ENCODE data around the gene CWC27.
"Not testable (repeated sequence)": the region's sequence is repeated elsewhere in the genome, so short reads cannot be mapped to it uniquely, and the experiment has no call there.

The CWC27 gene

DNA sequence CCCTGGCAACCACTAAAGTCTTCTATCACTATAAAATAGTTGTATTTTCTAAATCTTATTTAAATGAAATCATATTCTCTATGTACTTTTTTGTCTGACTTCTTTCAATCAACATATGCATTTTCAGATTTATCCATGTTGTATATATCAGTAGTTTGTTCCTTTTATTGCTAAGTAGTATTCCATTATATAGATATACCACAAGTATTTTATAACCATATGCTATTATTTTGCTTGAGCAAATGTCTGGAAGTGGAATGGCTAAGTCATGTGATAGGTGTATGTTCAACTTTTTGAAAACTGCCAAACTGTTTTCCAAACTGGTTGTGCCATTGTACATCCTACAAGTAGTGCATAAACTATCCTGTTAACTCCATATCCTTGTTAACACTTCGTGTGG is 131.1 kb downstream of the CWC27 start:
- Histone ChIP-seq H3K27me3 (replicated peaks) (no peaks in the 10 kb centered on the region), H3K27ac (no peak overlapping the region), H3K36me3 (replicated peaks) (no peaks in the 10 kb centered on the region), H3K4me3 (ENCODE audit: low read depth, low read length) (no peak overlapping the region)
- in situ Hi-C loops (cut with HindIII; ENCODE audit: low pct_ligation_motif_present, low sequenced_read_pairs) = no loop called here
- DNase-seq = no peak
- TF ChIP-seq, protein P1, sequence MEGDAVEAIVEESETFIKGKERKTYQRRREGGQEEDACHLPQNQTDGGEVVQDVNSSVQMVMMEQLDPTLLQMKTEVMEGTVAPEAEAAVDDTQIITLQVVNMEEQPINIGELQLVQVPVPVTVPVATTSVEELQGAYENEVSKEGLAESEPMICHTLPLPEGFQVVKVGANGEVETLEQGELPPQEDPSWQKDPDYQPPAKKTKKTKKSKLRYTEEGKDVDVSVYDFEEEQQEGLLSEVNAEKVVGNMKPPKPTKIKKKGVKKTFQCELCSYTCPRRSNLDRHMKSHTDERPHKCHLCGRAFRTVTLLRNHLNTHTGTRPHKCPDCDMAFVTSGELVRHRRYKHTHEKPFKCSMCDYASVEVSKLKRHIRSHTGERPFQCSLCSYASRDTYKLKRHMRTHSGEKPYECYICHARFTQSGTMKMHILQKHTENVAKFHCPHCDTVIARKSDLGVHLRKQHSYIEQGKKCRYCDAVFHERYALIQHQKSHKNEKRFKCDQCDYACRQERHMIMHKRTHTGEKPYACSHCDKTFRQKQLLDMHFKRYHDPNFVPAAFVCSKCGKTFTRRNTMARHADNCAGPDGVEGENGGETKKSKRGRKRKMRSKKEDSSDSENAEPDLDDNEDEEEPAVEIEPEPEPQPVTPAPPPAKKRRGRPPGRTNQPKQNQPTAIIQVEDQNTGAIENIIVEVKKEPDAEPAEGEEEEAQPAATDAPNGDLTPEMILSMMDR (IDR thresholded peaks at IDR 0.05; ENCODE audit: low read depth, low read length, missing control alignments) = no peak

DNA sequence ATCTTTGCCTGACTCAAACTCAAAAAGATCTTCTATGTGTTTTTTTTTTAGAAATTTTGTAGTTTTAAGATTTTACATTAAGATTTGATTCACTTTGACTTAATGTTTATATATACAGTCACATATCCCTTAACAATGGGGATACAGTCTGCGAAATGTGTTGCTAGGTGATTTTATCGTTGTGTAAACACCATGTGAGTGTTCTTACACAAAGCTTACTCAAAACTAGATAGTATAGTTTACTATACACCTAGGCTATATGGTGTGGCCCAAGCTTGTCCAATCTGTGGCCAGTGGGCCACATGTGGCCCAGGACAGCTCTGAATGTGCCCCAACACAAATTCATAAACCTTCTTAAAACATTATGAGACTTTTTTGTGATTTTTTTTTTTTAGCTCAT is 131.9 kb downstream of the CWC27 start:
- peak; percentile 33 for DNase-seq
- Histone ChIP-seq H3K27me3 (replicated peaks) (no peaks in the 10 kb centered on the region), H3K4me3 (ENCODE audit: low read depth, low read length) (no peak overlapping the region), H3K36me3 (replicated peaks) (no peaks in the 10 kb centered on the region), H3K27ac (no peak overlapping the region)
- TF ChIP-seq, protein P1 (IDR thresholded peaks at IDR 0.05; ENCODE audit: low read depth, low read length, missing control alignments) = no peak
- in situ Hi-C loops (cut with HindIII; ENCODE audit: low pct_ligation_motif_present, low sequenced_read_pairs) = no loop called here

DNA sequence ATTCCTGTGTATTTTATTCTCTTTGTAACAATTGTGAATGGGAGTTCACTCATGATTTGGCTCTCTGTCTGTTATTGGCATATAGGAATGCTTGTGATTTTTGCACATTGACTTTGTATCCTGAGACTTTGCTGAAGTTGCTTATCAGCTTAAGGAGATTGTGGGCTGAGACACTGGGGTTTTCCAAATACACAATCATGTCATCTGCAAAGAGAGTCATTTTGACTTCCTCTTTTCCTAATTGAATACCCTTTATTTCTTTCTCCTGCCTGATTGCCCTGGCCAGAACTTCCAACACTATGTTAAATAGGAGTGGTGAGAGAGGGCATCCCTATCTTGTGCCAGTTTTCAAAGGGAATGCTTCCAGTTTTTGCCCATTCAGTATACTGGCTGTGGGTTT is 138.7 kb downstream of the CWC27 start:
- H3K27me3 ChIP-seq (replicated peaks); in situ Hi-C loops (cut with HindIII; ENCODE audit: low pct_ligation_motif_present, low sequenced_read_pairs); H3K27ac ChIP-seq; DNase-seq; H3K4me3 ChIP-seq (ENCODE audit: low read depth, low read length); H3K36me3 ChIP-seq (replicated peaks): not testable (repeated sequence)

DNA sequence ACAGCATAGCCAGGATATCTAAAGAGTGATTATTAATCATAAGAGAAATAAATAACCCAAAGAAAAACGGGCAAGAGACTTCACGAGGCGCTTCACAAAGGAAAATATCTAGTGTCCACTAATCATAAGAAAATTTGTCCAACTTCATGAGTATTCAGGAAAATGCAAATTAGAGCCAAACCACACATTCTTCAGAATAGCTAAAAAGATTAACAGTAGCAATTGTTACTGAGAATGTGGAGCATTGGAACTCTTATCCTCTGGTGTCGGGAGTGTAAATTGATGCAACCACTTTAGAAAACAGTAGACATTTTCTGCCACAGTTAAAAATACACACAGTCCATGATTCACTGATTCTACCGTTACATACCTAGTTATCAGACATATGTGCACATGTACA is 145.7 kb downstream of the CWC27 start:
- H3K27ac ChIP-seq = no peak overlapping the region
- in situ Hi-C loops (cut with HindIII; ENCODE audit: low pct_ligation_motif_present, low sequenced_read_pairs) = no loop called here
- H3K27me3 ChIP-seq (replicated peaks) = no peaks in the 10 kb centered on the region
- H3K4me3 ChIP-seq (ENCODE audit: low read depth, low read length) = no peak overlapping the region
- TF ChIP-seq, protein P1 (IDR thresholded peaks at IDR 0.05; ENCODE audit: low read depth, low read length, missing control alignments) = no peak
- no peak for DNase-seq
- H3K36me3 ChIP-seq (replicated peaks) = no peaks in the 10 kb centered on the region

DNA sequence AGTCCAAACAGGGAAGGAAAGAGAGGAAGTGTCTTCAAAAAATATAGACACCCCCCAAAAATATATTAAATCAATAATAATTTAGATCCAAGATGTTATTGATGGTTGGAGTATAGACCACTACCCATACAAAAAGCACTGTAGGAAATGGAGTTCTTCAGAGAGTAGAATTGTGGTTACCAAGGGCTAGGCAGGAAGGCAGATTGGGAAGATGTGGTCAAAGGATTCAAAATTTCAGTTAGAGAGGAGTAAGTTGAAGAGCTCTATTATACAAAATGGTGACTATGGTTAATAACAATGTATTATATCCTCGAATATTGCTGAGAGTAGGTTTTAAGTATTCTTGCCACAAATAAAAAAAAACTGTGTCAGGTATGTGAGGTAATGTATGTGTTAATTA is 149.4 kb downstream of the CWC27 start:
- in situ Hi-C loops (cut with HindIII; ENCODE audit: low pct_ligation_motif_present, low sequenced_read_pairs) = no loop called here
- Histone ChIP-seq H3K27me3 (replicated peaks) (no peaks in the 10 kb centered on the region), H3K27ac (no peak overlapping the region), H3K36me3 (replicated peaks) (no peaks in the 10 kb centered on the region), H3K4me3 (ENCODE audit: low read depth, low read length) (no peak overlapping the region)
- DNase-seq = no peak
- TF ChIP-seq, protein P1 (IDR thresholded peaks at IDR 0.05; ENCODE audit: low read depth, low read length, missing control alignments) = no peak

DNA sequence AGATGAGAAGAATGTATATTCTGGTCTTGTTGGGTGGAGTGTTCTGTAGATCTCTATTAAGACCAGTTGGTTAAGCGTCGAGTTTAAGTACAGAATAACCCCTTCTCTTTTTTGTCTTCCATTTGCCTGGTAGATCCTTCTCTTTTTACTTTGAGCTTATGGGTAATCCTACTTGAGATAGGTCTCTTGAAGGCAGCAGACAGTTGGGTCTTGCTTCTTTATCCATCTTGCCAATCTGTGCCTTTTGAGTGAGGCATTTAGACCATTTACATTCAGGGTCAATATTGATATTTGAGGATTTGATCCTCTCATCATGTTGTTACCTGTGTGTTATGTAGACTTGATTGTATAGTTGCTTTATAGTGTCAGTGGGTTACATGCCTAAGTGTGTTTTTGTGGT is 152.7 kb downstream of the CWC27 start:
- TF ChIP-seq, protein P1 (IDR thresholded peaks at IDR 0.05; ENCODE audit: low read depth, low read length, missing control alignments) = no peak
- Histone ChIP-seq H3K36me3 (replicated peaks) (no peaks in the 10 kb centered on the region), H3K27me3 (replicated peaks) (no peaks in the 10 kb centered on the region), H3K27ac (no peak overlapping the region), H3K4me3 (ENCODE audit: low read depth, low read length) (no peak overlapping the region)
- no peak for DNase-seq
- in situ Hi-C loops (cut with HindIII; ENCODE audit: low pct_ligation_motif_present, low sequenced_read_pairs) = no loop called here

All from brain microvascular endothelial cell (primary cell).